GM13976 (cell line): ENCODE measurements around the gene CD320.
A peak's percentile ranks its signal among the peaks of the same experiment; 100 is the strongest.
"Not testable (repeated sequence)": the region's sequence is repeated elsewhere in the genome, so short reads cannot be mapped to it uniquely, and the experiment has no call there.

ENCODE experiments used
- DNase-seq: peaks from one replicate; pipeline ENCODE4 v3.0.0; 2012; ENCODE audit warnings: low spot score
- CTCF ChIP-seq: IDR thresholded peaks from 2 replicates; pipeline ENCODE4 v1.5.1; 2012; ENCODE audit warnings: borderline replicate concordance, mild to moderate bottlenecking; ENCODE audit not compliant: insufficient read depth; ENCODE audit errors: extremely low read depth, missing control alignments, control extremely low read depth
- in situ Hi-C: fragments of 300-500 bp; cut with MboI; formaldehyde crosslinking; loops from one replicate; pipeline ENCODE4 v1.12.0; 2022; ENCODE audit warnings: low sequenced_read_pairs, mixed read lengths, inconsistent platforms; ENCODE audit not compliant: unreplicated experiment

CD320 gene

GRCh38 chr19:8321986-8322637 is 14.0 kb upstream of the CD320 start:
- no peak for DNase-seq
- no peak for TF ChIP-seq CTCF
- in situ Hi-C loops, result no loop called here

DNA sequence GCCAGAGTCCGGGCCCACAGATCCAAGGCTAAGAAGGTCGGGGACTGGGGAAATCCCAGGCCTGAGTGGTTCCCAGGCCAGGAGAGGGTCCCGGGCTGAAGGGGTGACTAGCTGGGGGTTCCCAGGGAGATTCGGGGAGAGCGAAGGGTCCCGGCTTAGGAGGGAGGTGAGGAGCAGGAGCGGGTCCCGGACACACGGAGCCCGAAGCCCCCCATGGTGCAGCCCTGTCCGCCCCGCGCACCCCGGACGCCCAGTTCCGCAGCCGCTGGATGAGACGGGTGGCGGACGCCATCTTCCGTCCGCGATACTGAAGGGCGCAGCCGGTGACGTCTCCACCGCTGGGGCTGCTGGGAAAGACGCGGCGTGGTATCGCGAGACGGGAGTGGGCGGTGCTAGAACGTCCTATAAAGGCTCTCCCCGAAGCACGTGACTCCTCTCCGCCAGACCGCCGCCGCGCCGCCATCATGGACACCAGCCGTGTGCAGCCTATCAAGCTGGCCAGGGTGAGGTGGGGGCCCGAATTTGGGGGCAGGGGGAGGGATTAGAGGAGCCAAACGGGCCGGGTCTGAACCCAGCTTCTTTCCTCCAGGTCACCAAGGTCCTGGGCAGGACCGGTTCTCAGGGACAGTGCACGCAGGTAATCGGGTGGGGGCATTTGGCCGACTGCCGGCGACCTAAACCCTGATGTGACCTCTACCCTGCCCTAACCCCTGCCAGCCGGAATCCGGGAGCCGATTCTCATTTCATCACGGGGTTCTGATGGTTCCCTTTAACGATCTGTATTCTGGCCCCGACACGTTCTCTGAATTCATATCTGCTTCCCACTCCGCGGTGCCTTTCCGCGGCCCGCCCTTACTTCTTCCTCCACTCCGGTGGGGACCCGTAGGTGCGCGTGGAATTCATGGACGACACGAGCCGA is 13.2 kb upstream of the CD320 start, which contains the start of the genes NDUFA7 and RPS28:
Gene NDUFA7 (minus strand): TSS at position 309 of the 919 bp plus-strand sequence. CDS start 17 bp downstream, at position 292.
Gene RPS28 (plus strand): TSS at position 430 of the 919 bp plus-strand sequence. CDS start 35 bp downstream, at position 465.
- DNase-seq, result peak; percentile 99
- peak; percentile 63 for TF ChIP-seq CTCF
- in situ Hi-C loops, result no loop called here

- DNase-seq, result no peak
- TF ChIP-seq CTCF, result no peak
- in situ Hi-C loops, result no loop called here
Measured at GRCh38 chr19:8320564-8321066, 12.5 kb upstream of the CD320 start.

DNA sequence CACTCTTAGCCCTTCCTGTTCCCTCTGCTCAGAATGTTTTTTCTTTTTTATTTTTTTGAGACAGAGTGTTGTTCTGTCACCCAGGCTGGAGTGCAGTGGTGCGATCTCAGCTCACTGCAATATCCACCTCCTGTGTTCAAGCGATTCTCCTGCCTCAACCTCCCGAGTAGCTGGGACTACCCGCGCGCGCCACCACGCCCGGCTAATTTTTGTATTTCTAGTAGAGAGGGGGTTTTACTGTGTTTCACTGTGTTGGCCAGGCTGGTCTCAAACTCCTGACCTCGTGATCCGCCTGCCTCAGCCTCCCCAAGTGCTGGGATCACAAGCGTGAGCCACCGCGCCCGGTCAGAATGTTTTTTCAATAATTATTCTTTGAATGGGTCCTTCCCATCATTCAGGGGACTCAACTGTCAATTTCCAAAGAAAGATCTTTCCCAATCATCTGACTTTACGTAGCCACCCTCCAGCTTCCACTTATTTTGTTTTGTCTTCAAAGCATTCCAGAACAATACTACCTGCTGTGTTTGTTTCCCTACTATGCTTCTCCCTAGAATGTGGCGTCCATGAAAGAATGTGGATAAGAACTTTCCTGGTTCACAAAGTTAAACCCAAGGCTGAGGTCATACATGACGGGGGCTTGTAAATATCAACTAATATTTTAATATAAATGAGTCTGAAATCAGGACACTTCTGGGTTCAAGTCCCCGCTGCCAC is 11.8 kb upstream of the CD320 start:
- in situ Hi-C loops, result no loop called here
- no peak for TF ChIP-seq CTCF
- DNase-seq, result no peak

DNA sequence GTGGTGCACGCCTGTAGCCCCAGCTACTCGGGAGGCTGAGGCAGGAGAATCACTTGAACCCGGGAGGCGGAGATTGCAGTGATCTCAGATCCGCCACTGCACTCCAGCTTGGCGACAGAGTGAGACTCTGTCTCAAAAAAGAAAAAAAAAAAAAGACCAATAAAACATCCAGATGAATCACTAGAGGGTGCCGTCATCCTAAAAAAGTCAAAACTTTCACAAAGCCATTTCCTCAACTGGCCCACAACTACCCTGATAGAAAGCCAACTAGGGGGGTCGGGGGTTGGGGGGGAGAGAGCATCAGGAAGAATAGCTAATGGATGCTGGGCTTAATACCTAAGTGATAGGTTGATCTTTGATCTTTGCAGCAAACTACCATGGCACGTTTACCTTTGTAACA is 10.7 kb upstream of the CD320 start:
- in situ Hi-C loops, DNase-seq: not testable (repeated sequence)

GRCh38 chr19:8316351-8317125 is 8.4 kb upstream of the CD320 start:
- DNase-seq, result no peak
- TF ChIP-seq CTCF, result no peak
- in situ Hi-C loops, result no loop called here

DNA sequence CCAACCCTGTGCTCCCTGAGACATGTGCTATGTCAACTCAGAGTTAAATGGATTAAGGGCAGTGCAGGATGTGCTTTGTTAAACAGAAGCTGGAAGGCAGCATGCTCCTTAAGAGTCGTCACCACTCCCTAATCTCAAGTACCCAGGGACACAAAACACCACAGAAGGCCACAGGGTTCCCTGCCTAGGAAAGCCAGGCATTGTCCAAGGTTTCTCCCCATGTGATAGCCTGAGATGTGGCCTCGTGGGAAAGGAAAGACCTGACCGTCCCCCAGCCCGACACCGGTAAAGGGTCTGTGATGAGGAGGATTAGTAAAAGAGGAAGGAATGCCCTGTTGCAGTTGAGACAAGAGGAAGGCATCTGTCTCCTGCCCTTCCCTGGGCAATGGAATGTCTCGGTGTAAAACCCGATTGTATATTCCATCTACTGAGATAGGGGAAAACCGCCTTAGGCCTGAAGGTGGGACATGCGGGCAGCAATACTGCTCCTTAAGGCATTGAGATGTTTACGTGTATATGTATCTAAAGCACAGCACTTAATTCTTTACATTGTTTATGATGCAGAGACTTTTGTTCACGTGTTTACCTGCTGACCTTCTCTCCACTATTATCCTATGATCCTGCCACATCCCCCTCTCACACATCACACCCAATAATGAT is 7.0 kb upstream of the CD320 start:
- DNase-seq, in situ Hi-C loops: not testable (repeated sequence)
